B cell (primary cell): ENCODE results near the gene USH2A.

Experiments
- CTCF ChIP-seq: fragments of 200-600 bp; IDR thresholded peaks from one replicate; pipeline ENCODE4 v1.8.0; 2022; ENCODE audit warnings: antibody characterized with exemption, mild to moderate bottlenecking
- EZH2 ChIP-seq: IDR thresholded peaks from 2 replicates; pipeline ENCODE4 v1.6.1; 2012; ENCODE audit warnings: borderline replicate concordance, low read depth, mild to moderate bottlenecking, moderate library complexity, low read length; ENCODE audit not compliant: insufficient read depth, poor library complexity, severe bottlenecking

GRCh38 chr1:216046336-216046735 lies 376.9 kb downstream of the USH2A start:
- TF ChIP-seq CTCF (no peak), EZH2 (no peak)
